ENCODE data around the gene TNIK.

Gene TNIK

DNA sequence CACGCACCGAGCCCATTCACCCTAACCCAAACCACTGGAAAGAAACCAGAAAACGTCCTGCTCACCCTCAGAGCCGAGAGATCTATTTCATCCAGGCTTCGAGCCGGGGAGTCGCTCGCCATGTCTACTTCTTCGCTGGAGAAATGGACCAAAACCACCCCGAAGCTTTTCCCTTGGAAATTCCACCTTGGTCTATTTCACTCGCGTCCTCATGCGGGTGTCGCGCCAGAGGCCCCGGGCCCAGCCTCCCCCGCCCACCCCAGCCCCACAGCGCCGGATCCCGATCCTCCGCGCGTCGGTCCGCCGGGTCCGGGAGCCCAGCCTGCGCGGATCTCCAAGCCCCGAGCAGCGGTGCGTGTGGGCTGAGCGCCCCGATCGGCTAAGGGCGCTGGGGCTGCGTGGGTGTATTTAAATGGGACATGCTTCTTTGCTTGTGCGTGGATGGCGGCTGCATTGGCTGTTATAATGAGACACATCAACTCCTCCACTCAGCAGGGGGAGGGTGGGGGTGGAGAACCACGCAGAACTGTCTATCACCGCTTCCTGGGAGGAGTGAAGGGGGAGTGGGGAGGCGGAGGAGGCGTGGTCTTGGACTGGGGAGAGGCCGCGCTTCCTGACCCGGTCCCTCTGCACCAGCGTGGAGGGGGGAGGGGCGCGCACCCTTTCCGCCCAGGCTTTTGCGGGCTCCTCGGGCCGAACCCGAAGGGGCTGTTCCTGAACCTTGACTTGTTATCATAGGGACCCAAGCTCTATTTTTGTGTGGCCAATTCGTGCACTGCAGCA, at the start of gene TNIK:
TNIK (minus strand) TSS at position 464 of the 783 bp plus-strand sequence; CDS start at position 122, 342 bp downstream.
- DNase-seq = peak; percentile 98

DNA sequence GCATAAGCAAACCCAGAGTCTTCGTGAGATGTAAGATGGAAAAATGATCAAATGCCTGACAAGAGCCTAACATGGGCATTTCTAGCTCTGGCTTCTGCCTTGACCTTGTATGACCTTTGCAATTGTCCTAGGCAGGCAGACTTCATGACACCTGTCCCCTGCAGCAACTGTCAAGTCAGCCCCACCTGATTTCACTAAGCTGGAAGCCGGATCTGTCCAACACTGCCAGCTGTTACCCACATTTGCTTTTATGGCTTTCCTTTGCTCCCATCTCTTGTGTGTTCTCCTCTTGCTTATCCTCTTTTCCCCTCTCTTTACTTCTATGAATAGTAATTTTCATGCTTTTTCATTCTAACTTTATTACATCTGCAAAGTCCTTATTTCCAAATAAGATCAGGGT, 48.5 kb upstream of the TNIK start:
- no peak for DNase-seq

DNA sequence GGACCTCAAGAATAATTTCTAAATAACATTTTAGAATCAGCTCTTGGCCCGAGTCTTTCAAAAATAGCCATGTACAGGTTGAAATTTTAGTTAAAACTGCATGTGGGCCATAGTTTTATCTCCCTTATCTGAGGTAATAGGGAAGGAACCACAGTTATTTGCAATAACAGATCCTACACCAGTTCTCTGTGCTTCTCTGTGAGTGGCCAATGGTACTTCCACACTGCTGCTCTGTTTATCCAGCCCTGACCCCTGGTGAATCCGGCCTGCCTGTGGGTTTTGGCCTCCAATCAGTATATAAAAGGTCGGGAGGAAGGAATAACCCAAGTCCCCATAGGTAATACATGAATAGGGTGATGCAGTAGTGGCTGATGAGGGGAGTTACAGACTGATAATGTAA, 48.0 kb upstream of the TNIK start:
- no peak for DNase-seq

DNA sequence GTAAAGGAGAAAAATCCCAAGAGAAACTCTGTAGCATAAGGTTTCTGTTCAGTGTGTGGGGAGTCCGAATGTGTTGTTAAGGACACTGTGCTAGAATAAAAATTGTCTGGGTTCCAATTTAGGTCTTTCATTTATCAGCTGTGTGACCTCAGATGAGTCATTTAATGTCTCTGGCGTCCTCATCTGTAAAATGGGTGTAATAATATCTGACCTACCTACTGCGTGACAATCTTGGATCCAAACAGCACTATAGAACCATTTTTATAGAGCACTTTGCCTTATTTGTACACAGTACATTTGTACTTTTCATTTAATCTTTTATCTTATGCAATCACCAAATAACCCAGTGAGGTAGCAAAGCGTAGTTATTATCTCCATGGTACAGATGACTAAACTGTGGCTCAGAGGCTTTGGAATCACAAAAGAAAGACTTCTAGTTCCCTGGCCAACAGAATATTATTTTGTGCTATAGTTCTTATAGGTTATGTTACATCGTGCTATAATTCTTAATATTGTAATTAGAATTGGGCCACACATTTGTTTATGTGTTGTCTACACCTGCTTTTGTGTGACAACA, 46.6 kb upstream of the TNIK start:
- DNase-seq = no peak

DNA sequence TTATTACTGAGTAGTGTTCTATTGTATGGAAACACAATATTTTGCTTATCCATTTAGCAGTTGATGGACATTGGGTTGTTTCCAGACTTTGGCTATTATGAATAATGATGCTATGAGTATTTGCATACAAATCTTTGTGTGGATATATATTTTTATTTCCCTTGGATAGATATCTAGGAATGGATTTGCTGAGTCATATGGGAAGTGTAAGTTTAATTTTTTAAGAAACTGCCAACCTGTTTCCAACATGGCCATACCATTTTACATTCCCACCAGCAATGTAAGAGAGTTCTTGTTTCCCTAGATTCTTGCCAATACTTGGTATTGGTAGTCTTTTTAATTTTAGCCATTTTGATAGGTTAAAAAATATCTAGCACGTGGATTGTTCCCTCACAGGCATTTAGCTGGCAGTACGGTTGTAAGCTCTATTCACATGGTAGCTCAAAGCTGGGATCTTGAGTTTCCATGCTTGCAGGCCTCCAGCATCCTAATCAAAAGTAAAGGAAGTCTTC, 45.7 kb upstream of the TNIK start:
- DNase-seq = no peak

DNA sequence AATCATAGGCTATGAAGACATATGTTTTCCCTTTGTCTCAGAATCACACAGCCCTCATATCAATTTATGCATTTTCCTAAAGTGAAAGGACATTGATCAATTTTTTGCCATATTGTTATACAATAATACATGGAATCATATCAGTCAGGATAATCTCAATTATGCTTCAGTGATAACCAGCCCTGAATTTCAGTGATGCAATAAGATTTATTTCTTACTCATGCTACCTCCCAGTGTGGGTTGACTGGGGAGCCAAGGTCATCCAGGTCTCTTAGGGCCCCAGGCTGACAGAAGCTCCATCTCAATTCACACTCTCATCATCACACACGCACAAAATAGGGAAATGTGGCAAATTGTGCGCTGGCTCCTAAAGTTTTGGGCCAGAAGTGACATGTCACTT, 44.2 kb upstream of the TNIK start:
- no peak for DNase-seq

DNA sequence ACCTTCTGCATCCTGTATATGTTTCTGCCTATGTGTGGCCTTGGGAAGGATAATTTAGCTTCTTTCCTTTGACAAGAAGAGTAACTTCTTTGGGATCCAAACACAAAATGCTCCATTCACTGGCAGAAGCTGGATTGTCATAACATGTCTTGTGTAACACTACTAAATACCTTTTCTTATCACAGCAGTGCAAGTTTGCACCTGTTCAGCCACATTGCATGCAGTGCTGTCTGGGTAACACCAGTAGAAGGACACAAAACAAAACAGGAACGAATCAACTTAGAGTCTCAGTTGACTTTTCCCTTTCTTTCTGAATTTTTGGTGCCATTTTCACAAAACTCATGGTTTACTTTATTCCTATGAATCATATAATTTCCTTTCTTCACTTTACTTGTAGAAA, 43.6 kb upstream of the TNIK start:
- no peak for DNase-seq

DNA sequence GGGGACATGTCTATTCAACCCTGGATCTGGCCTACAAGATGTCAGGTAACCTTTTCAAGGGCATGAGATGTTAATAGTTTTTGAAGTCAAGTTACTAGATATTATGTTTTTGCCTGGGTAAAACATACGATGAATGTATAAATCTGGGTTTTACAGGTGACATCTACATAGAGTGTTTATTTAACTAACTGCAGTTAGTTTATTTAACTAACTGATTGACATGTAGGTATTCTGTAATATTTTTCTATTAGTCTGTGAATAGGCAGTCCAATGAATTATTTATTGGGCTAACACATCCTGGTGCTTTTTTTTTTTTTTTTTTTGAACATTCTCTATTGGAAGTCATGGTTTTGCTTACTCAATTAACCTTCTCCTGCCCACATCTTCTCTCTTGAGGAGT, 38.7 kb upstream of the TNIK start:
- DNase-seq = no peak

DNA sequence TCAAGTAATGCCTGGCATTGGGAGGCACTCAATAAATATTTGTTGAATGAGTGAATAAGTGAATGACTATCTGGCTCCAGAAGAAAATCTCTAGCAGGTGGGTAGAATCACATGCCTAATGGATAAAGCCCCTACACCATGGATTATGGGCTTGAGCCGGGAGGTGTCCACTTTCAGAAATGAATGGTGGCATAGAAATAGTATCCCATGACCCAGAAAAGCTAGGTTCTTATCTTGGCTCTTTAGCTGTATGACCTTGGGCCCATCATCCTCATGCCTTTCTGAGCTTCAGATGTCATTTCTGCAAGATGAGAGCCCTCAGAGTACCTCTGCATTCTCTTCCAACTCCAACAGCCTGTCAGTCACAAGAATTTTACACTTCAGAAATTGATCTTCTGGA, 37.3 kb upstream of the TNIK start:
- DNase-seq = no peak

DNA sequence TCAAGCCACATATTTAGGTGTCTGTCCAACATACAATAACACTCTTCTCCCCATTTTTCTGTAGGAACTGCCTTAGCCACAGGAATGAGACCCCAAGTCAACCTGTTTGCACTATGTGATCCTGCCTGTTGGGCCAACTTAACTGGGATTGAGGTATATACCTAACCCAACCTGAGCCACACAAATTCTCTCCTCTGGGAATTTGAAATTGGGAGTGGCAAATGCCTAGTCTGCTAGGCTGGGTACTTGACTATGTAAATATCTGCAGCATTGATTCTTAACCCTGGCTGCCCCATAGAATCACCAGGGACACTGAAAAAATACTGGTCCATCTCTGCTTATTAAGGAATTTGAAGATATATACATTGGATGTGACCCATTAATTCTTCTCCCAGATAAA, 35.2 kb upstream of the TNIK start:
- DNase-seq = no peak

DNA sequence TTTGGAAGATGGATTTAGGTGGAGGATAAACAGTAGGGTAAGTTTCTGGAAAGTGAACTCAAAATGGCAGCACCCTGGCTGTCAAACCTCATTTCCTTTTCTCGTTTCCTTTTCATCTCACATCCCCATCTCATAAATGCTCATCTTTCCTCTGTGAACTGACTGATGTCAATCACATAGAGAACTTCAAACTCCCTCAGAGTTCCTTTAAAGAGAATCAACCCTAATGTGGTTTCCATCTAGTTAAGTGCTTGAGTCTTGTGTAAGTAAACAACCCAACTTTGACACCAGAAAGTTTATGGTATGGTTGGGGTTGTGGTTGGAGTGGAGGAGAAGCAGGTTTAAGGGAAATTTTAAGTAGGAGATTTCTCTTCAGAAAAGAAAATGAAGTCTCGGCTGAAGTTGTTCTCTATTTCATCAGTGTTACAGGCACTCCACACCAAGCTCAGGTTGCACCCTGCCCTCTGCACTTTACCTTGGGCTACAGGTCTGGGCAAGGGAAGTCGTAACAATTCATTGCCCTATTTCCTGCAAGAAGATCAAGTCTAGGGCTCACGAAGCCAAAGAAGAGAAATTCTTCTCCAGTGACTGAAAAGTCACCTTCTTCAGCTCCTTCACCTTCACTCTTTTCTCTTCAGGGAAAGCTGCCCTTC, 34.4 kb upstream of the TNIK start:
- DNase-seq = no peak

DNA sequence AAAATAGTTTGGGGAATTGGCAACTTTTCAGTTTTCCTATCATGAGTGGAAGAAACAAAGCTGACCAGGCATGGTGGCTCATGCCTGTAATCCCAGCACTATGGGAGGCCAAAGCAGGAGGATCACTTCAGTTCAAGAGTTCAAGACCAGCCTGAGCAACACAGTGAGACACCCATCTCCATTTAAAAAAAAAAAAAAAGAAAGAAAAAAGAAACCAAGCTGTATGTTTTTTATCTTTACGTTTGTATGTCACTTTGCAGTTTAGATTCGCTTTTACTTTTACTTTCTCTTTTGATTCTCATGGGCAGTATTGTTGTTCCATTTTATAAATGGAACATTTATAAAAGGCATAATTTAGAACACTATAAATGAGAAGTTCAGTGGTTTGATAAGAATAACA, 31.2 kb upstream of the TNIK start:
- no peak for DNase-seq

DNA sequence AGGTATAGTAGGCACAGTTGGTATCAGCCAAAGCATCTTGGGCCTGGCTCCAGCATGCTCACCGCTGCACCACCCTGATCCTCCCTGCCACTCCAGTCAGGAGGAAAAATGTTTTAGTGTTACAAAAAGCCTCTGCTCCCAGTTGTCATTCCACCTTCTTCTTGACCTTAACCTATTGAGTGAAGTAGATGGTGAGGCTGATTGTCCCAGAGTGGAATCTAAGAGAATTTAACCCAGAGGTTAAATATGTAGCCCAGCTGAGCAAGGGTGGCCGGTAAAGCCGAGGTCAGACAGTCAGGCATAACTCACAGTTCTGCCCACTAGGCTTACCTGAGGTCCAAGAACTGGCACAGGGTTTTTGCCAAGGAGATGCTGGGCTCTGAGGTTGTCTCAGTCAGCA, 30.7 kb upstream of the TNIK start:
- DNase-seq = no peak

DNA sequence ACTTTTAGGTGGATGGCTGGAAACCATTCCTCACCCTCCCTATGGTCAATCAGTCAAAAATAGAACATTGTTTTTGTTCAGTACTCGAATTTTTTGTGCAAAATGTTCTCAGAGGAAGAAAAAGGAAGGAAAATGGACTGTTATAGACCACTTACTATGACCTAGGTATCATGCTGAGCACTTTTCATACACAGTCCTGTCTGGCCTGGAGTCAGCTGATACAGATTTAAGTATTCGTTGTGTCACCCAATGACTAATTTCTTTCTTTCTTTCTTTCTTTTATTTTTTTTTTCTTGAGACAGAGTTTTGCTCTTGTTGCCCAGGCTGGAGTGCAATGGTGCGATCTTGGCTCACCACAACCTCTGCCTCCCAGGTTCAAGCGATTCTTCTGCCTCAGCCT, 29.1 kb upstream of the TNIK start:
- no peak for DNase-seq

DNA sequence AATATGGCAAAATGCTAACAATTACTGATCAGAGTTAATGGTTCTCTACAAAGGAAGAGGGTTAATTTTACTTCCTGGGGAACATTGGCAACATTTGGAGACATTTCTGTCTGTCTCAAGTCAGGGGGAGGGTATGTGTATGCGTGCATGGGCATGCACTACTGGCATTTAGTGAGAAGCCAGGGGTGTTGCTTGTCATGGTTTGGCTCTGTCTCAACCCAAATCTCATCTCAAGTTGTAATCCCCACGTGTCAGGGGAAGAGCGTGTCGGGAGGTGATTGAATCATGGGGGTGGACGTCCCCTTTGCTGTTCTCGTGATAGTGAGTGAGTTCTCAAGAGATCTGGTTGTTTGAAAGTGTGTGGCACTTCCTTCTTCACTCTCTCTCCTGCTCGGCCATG, 28.3 kb upstream of the TNIK start:
- no peak for DNase-seq

DNA sequence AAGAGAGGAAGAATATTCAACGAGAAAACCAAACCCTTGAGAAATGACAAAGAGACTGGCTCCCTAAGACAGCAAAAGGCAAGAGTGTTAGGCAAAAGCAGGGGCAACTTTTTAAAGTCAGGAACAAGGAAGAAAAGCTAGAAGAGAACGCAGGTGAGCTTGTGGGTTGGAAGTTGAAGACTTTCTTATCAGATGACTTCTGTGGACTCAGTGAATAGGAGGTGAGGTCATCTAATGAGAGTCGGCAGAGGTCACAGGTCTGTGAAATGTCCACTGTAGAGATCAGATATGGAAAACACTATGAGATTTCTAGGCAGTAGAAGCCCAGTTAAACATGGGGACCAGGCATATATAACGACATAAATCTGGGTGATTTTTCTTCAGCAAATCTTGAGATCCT, 27.2 kb upstream of the TNIK start:
- no peak for DNase-seq

DNA sequence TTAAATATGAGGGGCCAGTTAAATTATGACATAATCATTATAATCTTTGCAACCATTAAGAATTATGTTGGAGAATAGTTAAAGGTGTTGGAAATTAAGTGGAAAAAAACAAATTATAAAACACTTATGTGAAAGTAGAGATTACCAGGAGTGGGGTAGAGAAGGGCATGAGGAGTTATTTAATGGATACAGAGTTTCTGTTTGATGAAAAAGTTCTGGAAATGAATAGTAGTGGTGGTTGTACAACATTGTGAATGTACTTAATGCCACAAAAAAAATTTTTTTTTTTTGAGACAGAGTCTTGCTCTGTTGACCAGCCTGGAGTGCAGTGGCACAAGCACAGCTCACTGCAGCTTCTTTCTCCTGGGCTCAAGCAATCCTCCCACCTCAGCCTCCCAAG, 25.1 kb upstream of the TNIK start:
- no peak for DNase-seq

DNA sequence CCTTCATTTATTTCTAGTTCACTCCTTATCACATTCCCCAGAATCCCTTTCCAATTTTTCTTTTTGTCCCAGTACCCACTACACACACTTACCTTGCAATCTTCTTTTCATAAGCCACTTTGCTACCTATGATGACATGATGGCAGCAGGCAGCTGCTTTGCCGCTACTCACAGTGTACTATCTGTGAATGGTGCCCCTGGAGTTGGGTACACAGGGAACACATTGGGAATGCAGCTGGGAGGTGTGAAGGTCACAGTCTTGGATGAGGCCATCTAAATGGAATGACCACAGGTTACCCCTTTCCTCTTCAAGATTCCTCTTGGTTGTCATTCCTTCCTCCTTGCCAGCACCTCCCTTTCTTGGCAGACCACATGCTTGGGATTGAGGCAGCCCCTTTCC, 20.8 kb upstream of the TNIK start:
- DNase-seq = no peak

DNA sequence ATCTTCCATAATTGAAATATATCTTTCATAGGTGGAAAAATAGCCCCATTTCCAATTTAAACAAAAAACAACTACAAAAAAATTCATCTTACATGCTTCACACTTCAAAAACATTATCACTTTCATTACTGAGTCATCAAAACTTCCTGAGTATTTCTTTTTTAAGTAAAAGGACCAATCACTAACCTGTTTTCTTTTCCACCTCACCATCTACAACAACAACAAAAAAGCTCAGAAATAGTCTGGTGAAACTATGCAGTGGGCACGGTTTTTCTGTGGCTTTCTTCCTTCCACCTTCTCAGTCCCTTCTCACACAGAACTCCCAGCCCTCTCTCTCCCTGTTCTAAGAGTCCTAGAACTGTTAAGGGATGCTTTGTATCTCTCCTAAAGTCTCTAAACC, 20.3 kb upstream of the TNIK start:
- DNase-seq = no peak

DNA sequence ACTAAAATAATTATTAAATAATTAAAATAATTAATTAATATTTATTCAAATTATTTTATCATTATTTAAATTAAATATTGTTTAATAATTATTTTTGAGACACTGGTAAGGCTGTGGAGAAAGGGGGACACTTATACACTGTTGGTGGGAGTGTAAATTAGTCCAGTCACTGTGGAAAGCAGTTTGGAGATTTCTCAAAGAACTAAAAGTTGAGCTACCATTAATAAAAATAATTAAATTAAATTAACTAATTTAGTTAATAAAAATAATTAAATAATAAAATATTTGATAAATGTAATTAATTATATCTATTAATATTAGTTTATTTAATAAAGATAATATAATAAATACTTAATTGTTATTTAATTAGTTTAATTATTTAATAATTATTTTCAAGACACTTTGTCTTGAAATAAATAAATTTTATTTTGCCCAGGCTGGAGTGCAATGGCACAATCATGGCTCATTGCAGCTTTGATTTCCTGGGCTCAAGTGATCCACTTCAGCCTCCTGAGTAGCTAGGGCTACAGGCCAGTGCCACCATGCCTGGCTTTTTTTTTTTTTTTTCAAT, 16.4 kb upstream of the TNIK start:
- DNase-seq = no peak

DNA sequence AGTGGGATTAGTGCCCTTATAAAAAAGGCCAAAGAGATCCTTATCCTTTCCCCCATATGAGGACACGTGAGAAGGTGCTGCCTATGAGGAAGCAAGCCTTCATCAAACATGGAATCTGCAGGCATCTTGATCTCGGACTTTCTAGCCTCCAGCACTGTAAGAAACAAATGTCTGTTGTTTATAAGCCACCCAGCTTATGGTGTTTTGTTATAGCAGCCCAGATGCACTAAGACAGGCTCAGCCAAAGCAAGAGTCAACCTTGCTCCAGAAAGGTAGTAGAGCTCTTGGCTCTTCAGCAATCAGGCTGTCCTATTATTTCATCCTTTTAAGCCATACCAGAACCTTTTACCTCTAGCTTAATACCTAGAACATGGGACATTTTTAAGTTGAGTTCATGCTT, 12.3 kb upstream of the TNIK start:
- no peak for DNase-seq

DNA sequence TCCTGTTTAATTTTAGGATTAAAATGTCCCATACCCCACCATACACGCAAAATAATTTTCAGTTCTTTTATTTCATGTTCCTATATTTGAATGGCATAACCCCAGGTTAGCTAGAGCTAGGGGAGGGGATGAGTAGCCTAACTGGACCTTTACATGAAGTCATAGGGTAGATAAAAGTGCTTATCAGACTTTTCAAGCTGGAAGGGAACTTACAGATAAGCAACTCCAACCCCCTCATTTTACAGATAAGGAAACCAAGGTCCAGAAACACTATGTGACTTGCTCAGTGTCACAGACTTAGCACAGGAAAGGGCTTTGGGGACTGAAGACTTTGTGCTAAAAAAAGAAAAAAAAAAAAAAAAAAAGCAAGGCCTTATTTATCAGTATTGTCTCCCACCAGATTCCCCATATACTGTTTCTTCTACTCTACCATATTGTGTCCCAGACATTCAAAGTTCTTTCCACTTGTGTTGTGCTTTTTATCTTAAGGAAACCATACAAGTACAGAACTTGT, 10.6 kb upstream of the TNIK start:
- DNase-seq = no peak

DNA sequence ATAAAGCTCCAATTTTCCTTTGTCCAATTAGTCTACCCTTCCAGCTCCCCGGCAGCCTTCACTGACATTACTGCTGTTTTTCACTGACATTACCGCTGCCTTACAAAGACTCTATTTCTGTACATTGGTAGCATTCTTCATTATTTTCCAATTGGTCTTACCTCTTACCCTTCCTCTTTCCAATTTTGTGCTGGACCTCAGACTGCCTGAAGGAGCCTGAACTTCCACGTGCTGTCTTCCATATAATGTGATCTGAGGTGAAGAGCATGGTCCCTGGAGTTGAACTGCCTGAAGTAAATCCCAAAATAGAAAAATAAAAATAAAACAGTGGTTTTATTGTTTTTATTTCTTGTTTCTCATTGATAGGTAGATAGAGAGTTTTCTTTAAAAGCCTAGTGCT, 9.2 kb upstream of the TNIK start:
- DNase-seq = no peak
